HCT116 (cell line): Measurements from ENCODE around the gene TCEANC. TPM values are rescaled to one million over a fixed set of nuclear protein-coding genes. Genes with fewer than 3 reads are reported as not detected.

Source experiments
- ATAC-seq: fragments of 200-7000 bp; cut with Tn5 transposase; 2 replicates; pipeline ENCODE4 v1.9.1; 2020; ENCODE audit warnings: mild to moderate bottlenecking, moderate library complexity
- BruUV-seq: library from RNA; stranded (reverse); fragments of 400-500 nt; replicated peaks from 2 replicates; lab custom pipeline; 2021; lab: Mats Ljungman, UMichigan
- CTCF ChIA-PET: fragments of 300-600 bp; sonication (Branson Sonifier 250); formaldehyde crosslinking; loops from one replicate; lab custom pipeline; 2021; ENCODE audit warnings: antibody characterized with exemption; lab: Charles Lee
- POLR2A ChIA-PET: fragments of 300-600, 350-600 bp; sonication (Branson Sonifier 250); formaldehyde crosslinking; loops from one replicate; lab custom pipeline; 2021; ENCODE audit warnings: antibody characterized with exemption; lab: Charles Lee
- RAD21 ChIA-PET, 2 experiments: fragments of 300-600 bp; sonication (Branson Sonifier 250); formaldehyde crosslinking; loops; one replicate each; lab custom pipeline; 2023; ENCODE audit warnings: low total read pairs in 2 of 2; ENCODE audit not compliant: uncharacterized antibody in 2 of 2, unreplicated experiment in 2 of 2, low non-redundant PET in 1 of 2; lab: Charles Lee
- DNase-seq: peaks from one replicate; pipeline ENCODE4 v3.0.0-alpha.2; 2010; ENCODE audit warnings: low read depth, low spot score
- H2AFZ ChIP-seq: fragments of 200-600 bp; shearing (Covaris generic), sonication (generic); 2 replicates; pipeline ENCODE4 v1.6.1; 2017; ENCODE audit warnings: low read depth, mixed run types, mixed read lengths, antibody characterized with exemption, low read length; ENCODE audit not compliant: poor library complexity, severe bottlenecking
- H3K27ac ChIP-seq: 2 replicates; pipeline ENCODE4 v1.5.1; 2012; ENCODE audit warnings: low read depth, low read length
- H3K27me3 ChIP-seq: fragments of 200-600 bp; sonication (generic); 2 replicates; pipeline ENCODE4 v1.6.1; 2016; ENCODE audit warnings: mixed run types, low read length, mixed read lengths; ENCODE audit not compliant: insufficient read depth
- H3K36me3 ChIP-seq, 2 experiments: fragments of 200-500 bp in 1 of 2; fragments of 200-600 bp in 1 of 2; sonication (Bioruptor generic) in 1 of 2; sonication (generic) in 1 of 2; 2 replicates each; pipeline versions ENCODE4 v1.5.1 to v1.6.1; 2014 to 2016; ENCODE audit warnings: low read length in 2 of 2, inconsistent platforms in 1 of 2, mixed read lengths in 1 of 2, mixed run types in 1 of 2; ENCODE audit not compliant: insufficient read depth in 2 of 2, control insufficient read depth in 1 of 2
- H3K4me1 ChIP-seq, 2 experiments: fragments of 200-600 bp in 1 of 2; sonication (generic) in 1 of 2; 2 replicates each; pipeline versions ENCODE4 v1.5.1 to v1.6.1; 2012 to 2017; ENCODE audit warnings: low read length in 2 of 2, inconsistent platforms in 1 of 2, mild to moderate bottlenecking in 1 of 2, mixed read lengths in 1 of 2, mixed run types in 1 of 2, moderate library complexity in 1 of 2; ENCODE audit not compliant: insufficient read depth in 2 of 2, control insufficient read depth in 1 of 2
- H3K4me2 ChIP-seq: fragments of 200-600 bp; sonication (generic); 2 replicates; pipeline ENCODE4 v1.6.1; 2017; ENCODE audit warnings: mixed run types, low read length, mixed read lengths
- H3K4me3 ChIP-seq, 2 experiments: fragments of 200-600 bp in 1 of 2; sonication (generic) in 1 of 2; replicated peaks in 1 of 2; 2 replicates each; pipeline ENCODE4 v1.5.1; 2011 to 2016; ENCODE audit warnings: low read length in 2 of 2, control low read depth in 1 of 2, low read depth in 1 of 2, mild to moderate bottlenecking in 1 of 2, mixed read lengths in 1 of 2, mixed run types in 1 of 2
- H3K79me2 ChIP-seq: fragments of 200-600 bp; sonication (generic); 2 replicates; pipeline ENCODE4 v1.6.1; 2017; ENCODE audit warnings: mild to moderate bottlenecking, mixed run types, low read length, moderate library complexity, mixed read lengths; ENCODE audit not compliant: insufficient read depth
- H3K9ac ChIP-seq: fragments of 200-600 bp; sonication (generic); 2 replicates; pipeline ENCODE4 v1.6.1; 2016; ENCODE audit warnings: low read length, mixed read lengths
- H3K9me2 ChIP-seq: fragments of 200-600 bp; sonication (generic), shearing (Covaris generic); 2 replicates; pipeline ENCODE4 v1.6.1; 2017; ENCODE audit warnings: mixed run types, mild to moderate bottlenecking, moderate library complexity; ENCODE audit not compliant: insufficient read depth
- H3K9me3 ChIP-seq, 2 experiments: fragments of 200-500 bp in 1 of 2; fragments of 200-600 bp in 1 of 2; sonication (Bioruptor generic) in 1 of 2; sonication (generic) in 1 of 2; 2 replicates each; pipeline ENCODE4 v1.6.1; 2014 to 2017; ENCODE audit warnings: low read length in 2 of 2, mixed read lengths in 2 of 2, inconsistent platforms in 1 of 2, low read depth in 1 of 2, mild to moderate bottlenecking in 1 of 2, mixed run types in 1 of 2, moderate library complexity in 1 of 2; ENCODE audit not compliant: control insufficient read depth in 1 of 2, insufficient read depth in 1 of 2
- H4K20me1 ChIP-seq: fragments of 200-600 bp; sonication (generic), shearing (Covaris generic); 2 replicates; pipeline ENCODE4 v1.6.1; 2017; ENCODE audit warnings: mixed run types, mild to moderate bottlenecking, moderate library complexity; ENCODE audit not compliant: insufficient read depth
- CBX3 ChIP-seq: IDR thresholded peaks from 2 replicates; pipeline ENCODE4 v1.6.1; 2012; ENCODE audit warnings: low read depth
- CEBPB ChIP-seq: IDR thresholded peaks from 2 replicates; pipeline ENCODE4 v1.6.1; 2012; ENCODE audit warnings: low read depth
- EGR1 ChIP-seq: IDR thresholded peaks from 2 replicates; pipeline ENCODE4 v1.6.1; 2012; ENCODE audit warnings: low read depth
- ELF1 ChIP-seq: IDR thresholded peaks from 2 replicates; pipeline ENCODE4 v1.6.1; 2012; ENCODE audit warnings: low read depth, borderline replicate concordance
- EZH2 ChIP-seq: fragments of 200-600 bp; sonication (generic); IDR thresholded peaks from 2 replicates; pipeline ENCODE4 v1.6.1; 2017; ENCODE audit warnings: antibody characterized with exemption, mixed run types
- EZH2phosphoT487 ChIP-seq: fragments of 200-600 bp; IDR thresholded peaks from 2 replicates; pipeline ENCODE4 v1.6.1; 2018; ENCODE audit warnings: antibody characterized with exemption, borderline replicate concordance
- MAX ChIP-seq: IDR thresholded peaks from 2 replicates; pipeline ENCODE4 v1.6.1; 2012
- SP1 ChIP-seq: IDR thresholded peaks from 2 replicates; pipeline ENCODE4 v1.6.1; 2012; ENCODE audit warnings: low read depth
- ZBTB33 ChIP-seq: IDR thresholded peaks from 2 replicates; pipeline ENCODE4 v1.6.1; 2011; ENCODE audit warnings: mild to moderate bottlenecking, low read length, moderate library complexity; ENCODE audit not compliant: insufficient replicate concordance; ENCODE audit errors: extremely low read depth
- ZNF274 ChIP-seq: fragments of 200-500 bp; sonication (Bioruptor generic); IDR thresholded peaks from 2 replicates; pipeline ENCODE4 v1.6.1; 2014; ENCODE audit warnings: mild to moderate bottlenecking, low read depth, low read length, inconsistent platforms
- intact Hi-C: fragments of 100-400 bp; cut with micrococcal nuclease; formaldehyde crosslinking; loops from 2 replicates; pipeline ENCODE4 v1.10.0; 2022
- total RNA-seq: library from RNA; stranded (reverse); gene quantifications from one replicate; pipeline ENCODE4 v1.2.1, GENCODE V29; 2021; ENCODE audit not compliant: unreplicated experiment
- TF ChIP-seq, protein P1 (sequence below): IDR thresholded peaks from 2 replicates; pipeline ENCODE4 v1.6.1; 2012

The TCEANC gene
- total RNA-seq, 1 experiment from 2014 or later, result 1.2 TPM

DNA sequence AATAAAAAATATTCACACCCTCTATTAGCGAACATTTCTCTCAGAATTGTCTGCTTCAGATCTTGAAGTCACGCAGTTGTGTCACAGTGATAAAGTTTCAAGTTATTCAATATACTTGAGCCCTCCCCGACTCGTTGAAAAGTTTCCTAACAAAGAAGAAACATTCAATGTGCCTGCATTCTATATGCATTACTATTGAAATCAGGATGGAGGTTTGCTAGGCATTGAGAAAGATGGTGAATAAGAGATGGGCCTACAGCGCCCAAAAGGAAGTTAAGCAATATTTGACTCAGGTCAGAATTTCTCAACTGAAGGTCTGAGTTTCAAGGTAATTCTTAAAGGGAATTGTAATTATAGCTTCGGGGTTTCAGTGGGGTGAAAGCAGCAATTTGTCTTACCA, 6.1 kb downstream of the TCEANC start:
- ATAC-seq, result no peak
- no peak overlapping the region for H3K27ac ChIP-seq
- H3K36me3 ChIP-seq, result no peaks in the 10 kb centered on the region
- CTCF ChIA-PET, result interaction anchor here (1.1 to 1.5 kb wide), 4 partner anchors 10 to 76 kb away, joined by 3 to 7 read pairs (median 6); partner anchors contain the start of genes OFD1 and TRAPPC2
- H3K4me2 ChIP-seq, result peak overlapping the region; percentile 37
- TF ChIP-seq EGR1 (no peak), EZH2 (no peak), CBX3 (no peak), ZBTB33 (no peak), SP1 (no peak), MAX (no peak), EZH2phosphoT487 (no peak), ZNF274 (no peak), ELF1 (no peak), CEBPB (no peak)
- TF ChIP-seq, protein P1, sequence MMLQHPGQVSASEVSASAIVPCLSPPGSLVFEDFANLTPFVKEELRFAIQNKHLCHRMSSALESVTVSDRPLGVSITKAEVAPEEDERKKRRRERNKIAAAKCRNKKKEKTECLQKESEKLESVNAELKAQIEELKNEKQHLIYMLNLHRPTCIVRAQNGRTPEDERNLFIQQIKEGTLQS, result no peak
- TF ChIP-seq, all 23 proteins: peak for 0
- intact Hi-C loops, result loop anchor here (2.0 kb wide), 2 partner anchors 32 to 90 kb away; no protein-coding TSS in a partner anchor
- no peaks in the 10 kb centered on the region for H3K79me2 ChIP-seq
- no peaks in the 10 kb centered on the region for H3K9me2 ChIP-seq
- H4K20me1 ChIP-seq, result no peaks in the 10 kb centered on the region
- H2AFZ ChIP-seq, result peak overlapping the region; percentile 32
- no peak overlapping the region for H3K9ac ChIP-seq
- peaks cover 4 to 5% of the 10 kb centered on the region in 2 experiments; a peak in 3 of 4 replicates for H3K4me1 ChIP-seq
- ChIA-PET RAD21 (no interaction called here), POLR2A (no interaction called here)
- no peaks in the 10 kb centered on the region for H3K27me3 ChIP-seq
- BruUV-seq, result no TSS peak
- no peaks in the 10 kb centered on the region for H3K9me3 ChIP-seq
- no peak for DNase-seq
- H3K4me3 ChIP-seq, result no peak overlapping the region
